Epidermal melanocyte (primary cell): ENCODE measurements around the gene HSPA1B.
"Not testable (repeated sequence)": the region's sequence is repeated elsewhere in the genome, so short reads cannot be mapped to it uniquely, and the experiment has no call there.

Experiments
- DNase-seq: peaks from one replicate; pipeline ENCODE4 v3.0.0; 2011; ENCODE audit warnings: low spot score; ENCODE audit not compliant: insufficient read length

HSPA1B gene

DNA sequence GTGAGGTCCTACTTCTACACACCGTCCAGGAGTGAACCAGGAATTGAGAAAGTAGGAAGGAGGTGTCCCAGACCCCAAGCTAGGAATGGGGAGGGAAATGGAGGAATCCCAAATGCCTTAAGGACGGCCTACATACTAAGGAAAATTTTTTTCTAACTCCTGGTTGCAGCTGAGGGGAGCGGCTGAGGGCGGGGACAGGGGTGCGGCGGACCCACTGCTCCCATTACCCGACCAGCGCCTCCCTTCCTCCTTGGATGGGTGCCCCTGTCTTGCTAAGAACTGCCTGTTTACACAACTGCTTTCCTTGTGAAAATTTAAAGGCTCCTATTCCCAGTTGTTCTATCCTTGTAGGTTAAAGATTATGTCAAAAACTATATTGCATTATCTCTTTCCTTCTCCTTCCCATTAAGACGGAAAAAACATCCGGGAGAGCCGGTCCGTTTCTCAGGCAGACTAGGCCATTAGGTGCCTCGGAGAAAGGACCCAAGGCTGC, 699 bp upstream of the HSPA1B start:
- peak; percentile 68 for DNase-seq

- DNase-seq: no peak
Measured at GRCh38 chr6:31829633-31830283, 2.2 kb downstream of the HSPA1B start.

- DNase-seq: no peak
Measured at GRCh38 chr6:31830886-31831335, 3.4 kb downstream of the HSPA1B start.

GRCh38 chr6:31831350-31832215, 4.0 kb downstream of the HSPA1B start:
- no peak for DNase-seq

DNA sequence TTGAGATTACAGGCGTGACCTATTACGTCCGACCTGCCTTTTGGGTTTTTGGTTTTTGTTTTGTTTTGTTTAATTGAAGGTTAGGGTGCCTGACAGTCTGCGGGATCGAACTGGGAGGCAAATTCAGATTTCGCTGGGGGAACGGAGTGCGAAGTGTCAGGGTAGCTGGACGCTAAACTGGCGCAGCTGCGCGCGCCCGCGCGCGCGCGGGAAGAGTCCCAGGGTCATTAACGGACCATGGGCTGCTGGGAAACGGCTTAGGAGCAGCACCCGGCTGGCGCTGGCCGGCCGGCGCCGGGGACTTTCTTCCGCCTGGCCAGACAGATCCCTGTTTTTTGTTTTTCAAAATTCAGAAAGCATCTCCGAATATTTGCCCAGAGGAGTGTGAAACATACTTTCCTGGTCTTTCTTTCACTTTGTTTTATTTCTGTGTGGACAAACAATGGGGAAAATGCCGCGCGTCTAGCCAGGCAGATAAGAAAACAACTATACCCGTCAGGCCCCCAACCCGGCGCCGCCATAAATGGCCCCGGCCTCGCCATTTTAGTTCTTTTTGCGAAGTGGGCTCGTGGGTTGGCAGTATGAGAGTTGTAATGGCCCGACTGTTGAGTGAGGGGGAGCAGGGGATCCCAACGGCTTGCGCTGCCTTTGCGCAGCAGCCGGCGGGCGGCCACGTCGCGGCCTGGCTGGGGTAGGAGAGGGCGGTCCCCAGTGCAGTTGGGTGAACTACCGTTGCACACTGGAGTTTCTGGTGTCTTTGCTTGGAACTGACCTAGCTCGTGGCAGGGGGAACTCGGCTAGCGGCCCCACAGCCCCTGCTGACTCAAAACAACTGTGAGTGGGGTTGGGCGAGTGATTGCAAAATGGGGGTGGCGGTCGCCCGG, 7.1 kb downstream of the HSPA1B start:
- peak; percentile 93 for DNase-seq

DNA sequence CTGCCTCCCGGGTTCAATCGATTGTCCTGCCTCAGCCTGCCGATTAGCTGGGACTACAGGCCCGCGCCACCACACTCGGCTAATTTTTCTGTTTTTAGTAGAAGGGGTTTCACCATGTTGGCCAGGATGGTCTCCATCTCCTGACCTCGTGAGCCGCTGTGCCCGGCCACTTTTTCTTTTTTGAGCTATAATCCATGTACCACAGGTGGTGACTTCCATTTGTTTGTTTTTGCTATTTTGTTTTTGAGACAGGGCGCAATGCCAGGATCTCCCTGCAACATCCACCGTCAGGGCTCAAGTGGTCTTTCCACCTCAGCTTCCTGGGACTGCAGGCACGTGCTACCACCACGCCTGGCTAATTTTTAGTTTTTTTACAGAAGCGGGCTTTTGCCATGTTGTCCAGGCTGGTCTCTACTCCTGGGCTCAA, 8.5 kb downstream of the HSPA1B start:
- no peak for DNase-seq

DNA sequence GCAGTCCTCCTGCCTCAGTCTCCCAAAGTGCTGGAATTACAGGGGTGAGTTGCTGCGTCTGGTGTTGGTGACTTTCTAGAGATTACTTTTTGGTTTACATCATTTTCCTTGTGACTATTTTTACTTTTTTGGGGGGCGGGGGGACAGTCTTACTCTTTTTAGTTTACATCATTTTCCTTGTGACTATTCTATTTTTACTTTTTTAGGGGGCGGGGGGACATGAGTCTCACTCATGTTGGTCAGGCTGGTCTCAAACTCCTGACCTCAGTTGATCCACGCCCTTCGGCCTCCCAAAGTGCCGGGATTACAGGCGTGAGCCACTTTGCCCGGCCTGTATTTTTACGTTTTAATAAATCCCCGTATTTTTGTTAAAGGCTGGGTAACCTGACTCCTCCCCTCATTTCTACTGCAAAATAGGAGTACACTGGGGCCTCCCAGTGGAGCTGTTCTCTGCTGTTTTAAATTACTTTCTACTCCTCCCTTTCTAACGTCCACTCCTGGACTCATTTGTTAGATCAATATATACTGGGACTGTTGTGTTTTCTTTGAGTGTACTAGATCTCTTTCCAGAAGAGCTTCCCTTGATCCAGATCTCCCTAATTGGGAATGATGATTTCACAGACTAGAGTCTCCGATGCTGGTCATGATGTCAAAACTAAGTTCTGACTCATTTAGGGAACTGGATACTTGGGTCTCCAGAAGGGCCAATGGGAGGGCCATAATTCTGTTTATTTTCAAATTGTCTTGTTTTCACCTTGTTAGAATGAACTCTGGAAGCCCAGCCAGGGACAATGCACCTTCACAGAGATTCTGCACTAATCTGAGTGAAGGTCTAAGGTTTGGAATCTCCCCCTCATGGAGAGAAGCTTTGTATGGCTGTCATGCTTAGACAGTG, 9.2 kb downstream of the HSPA1B start:
- DNase-seq: no peak

- no peak for DNase-seq
Measured at GRCh38 chr6:31837369-31838113, 10.0 kb downstream of the HSPA1B start.

- not testable (repeated sequence) for DNase-seq
Measured at GRCh38 chr6:31838114-31838553, 10.6 kb downstream of the HSPA1B start.

- DNase-seq: no peak
Measured at GRCh38 chr6:31838968-31839367, 11.4 kb downstream of the HSPA1B start.

DNA sequence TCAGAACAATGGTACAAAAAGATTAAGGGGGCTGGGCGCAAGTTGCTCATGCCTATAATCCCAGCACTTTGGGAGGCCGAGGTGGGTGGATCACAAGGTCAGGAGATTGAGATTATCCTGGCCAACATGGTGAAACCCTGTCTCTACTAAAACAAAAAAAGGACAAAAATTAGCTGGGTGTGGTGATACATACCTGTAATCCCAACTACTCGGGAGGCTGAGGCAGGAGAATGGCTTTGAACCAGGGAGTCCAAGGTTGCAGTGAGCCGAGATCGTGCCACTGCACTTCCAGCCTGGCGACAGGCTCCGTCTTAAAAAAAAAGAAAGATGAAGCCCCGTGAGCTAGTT, 12.2 kb downstream of the HSPA1B start:
- DNase-seq: not testable (repeated sequence)

DNA sequence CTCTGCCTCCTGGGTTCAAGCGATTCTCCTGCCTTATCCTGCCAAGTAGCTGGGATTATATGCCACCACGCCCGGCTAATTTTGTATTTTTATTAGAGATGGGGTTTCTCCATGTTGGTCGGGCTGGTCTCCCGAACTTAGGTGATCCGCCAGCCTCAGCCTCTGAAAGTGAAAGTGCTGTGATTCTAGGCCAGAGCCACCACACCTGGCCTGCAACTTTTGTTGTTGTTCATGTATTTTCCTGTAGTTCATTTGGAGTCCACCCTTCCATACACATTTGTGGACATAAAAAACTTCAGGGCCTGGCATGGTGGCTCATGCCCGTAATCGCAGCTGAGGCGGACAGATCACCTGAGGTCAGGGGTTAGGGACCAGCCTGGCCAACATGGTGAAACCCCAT, 14.5 kb downstream of the HSPA1B start:
- DNase-seq: no peak

DNA sequence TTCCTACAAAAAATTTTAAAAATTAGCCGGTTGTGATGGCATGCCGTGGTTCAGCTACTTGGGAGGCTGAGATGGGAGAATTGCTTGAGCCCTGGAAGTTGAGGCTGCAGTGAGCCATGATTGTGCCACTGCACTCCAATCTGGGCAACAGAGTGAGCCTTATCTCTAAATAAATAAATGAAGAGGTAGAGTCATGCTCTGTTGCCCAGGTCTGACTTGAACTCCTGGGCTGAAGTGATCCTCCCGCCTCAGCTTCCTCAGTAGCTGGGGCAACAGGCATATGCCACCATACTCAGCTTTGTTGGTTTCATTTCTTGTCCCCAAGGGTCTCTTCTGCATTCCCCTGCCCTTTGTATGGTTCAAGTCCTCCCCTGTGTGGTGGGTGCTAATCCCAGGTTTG, 17.0 kb downstream of the HSPA1B start:
- no peak for DNase-seq

DNA sequence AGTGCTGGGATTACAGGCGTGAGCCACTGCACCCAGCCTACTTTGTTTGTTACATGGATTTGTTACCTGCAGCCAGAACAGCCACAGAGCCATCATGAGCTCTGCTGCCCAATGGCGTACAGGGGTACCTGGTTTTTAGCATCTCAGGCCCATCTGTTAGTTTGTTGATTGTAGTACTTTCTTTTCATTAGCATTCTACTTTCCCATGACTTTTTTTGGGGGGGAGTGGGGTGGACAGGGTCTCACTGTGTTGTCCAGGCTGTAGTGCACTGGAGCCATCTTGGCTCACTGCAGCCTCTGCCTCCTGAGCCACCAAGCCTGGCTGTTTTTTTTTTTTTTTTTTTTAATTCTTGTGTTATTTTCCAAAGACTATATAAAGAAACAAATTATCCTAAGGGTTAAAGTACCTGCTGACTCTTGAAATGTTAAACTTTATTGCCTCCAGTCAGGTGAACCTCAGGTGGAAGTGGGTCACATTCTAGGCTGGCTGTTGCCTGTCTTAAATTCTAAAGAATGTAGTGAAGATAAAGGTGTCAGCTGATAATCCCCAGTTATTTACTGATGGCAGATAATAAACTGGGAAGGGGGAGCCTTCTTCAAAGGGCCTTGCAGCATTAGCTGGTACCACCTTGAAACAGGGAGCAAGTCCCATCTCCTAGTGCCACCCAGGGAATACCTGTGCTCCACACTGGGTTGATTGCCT, 19.9 kb downstream of the HSPA1B start:
- DNase-seq: peak; percentile 19

GRCh38 chr6:31850765-31851484, 23.4 kb downstream of the HSPA1B start:
- peak; percentile 14 for DNase-seq

GRCh38 chr6:31851485-31851832, 23.9 kb downstream of the HSPA1B start:
- DNase-seq: peak; percentile 1

DNA sequence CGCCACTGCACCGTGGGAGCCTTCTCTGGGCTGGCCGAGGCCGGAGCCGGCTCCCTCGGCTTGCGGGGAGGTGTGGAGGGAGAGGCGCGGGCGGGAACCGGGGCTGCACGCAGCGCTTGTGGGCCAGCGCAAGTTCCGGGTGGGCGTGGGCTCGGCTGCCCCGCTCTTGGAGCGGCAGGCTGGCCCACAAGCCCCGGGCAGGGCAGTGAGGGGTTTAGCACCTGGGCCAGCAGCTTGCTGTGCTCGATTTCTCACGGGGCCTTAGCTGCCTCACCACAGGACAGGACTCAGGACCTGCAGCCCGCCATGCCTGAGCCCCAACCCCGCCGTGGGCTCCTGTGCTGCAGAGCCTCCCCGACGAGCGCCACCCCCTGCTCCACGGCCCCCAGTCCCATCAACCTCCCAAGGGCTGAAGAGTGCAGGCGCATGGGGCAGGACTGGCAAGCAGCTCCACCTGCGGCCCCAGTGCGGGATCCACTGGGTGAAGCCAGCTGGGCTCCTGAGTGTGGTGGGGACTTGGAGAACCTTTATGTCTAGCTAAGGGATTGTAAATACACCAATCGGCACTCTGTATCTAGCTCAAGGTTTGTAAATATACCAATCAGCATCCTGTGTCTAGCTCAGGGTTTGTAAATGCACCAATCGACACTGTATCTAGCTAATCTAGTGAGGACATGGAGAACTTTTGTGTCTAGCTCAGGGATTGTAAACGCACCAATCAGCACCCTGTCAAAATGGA, 24.6 kb downstream of the HSPA1B start:
- not testable (repeated sequence) for DNase-seq

DNA sequence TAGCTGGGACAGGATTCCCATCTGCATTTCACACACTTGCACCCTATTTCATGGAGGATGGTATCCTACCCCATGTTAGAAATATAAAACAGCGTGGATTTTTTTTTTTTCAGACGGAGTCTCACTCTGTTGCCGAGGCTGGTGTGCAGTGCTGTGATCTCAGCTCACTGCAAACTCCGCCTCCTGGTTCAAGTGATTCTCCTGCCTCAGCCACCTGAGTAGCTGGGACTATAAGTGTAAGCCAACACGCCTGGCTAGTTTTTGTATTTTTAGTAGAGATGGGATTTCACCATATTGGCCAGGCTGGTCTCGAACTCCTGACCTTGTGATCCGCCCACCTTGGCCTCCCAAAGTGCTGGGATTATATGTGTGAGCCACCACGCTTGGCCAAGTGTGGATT, 30.2 kb downstream of the HSPA1B start:
- DNase-seq: not testable (repeated sequence)
